HG02870 (cell line): ENCODE data around the gene FHIT.

Experiments used
- ATAC-seq: cut with Tn5 transposase; IDR thresholded peaks from one replicate; pipeline ENCODE4 v1.9.1; 2021; ENCODE audit warnings: mild to moderate bottlenecking, moderate library complexity; ENCODE audit not compliant: unreplicated experiment

FHIT gene

DNA sequence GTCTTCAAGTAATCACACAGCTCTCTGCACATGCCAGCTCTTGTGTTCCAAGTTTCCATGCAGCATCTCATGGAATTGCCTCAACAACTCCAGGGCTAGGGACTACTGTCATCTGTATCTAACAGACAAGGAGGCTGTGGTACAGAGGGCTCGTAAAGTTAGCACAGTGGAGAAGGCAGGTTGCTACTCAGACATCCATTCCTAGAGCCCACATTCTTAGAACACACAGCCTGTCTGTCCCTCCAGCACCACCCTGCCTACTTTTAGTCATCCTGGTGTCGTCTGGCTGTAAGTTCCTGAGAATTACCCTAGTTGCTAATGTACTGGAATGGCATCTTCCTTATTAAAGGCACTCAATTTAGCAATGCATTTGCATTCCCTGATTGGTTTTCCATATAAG, 862.5 kb downstream of the FHIT start:
- no peak for ATAC-seq

DNA sequence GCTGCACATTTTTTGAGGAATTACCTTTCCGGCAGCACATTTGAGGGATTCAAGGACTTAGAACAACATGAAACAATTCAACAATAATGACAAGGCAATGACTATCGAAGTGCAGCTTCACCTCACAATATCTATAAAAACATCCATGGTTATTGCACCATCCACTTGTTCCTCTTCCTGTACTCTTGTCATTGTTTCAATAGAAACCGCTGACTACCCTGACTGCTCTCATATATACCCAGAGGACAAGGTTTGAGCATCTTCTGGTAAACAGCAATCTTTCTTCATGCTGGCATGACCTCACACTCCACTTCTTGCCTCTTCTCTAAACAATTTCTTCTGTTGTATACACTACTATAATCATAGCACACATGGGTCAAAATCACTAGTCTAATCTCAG, 864.9 kb downstream of the FHIT start:
- no peak for ATAC-seq

DNA sequence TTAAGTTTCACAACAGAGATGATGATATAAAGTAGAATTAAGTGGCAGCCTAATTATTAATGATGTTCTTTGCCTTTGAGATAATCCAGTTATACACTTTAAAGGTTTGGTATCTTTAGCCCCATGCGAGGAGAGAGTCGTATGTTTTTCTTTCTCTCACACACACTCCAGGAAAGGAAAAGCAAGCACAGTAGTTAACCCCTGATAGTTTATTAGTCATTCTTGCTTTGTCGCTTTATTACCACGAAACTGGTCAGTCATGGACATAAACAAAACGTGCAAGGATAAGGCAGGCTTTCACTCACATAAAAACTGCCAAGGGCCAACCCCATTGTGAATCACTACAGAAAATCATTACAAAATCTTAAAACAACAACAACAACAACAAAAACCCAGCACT, 866.9 kb downstream of the FHIT start:
- ATAC-seq = no peak

DNA sequence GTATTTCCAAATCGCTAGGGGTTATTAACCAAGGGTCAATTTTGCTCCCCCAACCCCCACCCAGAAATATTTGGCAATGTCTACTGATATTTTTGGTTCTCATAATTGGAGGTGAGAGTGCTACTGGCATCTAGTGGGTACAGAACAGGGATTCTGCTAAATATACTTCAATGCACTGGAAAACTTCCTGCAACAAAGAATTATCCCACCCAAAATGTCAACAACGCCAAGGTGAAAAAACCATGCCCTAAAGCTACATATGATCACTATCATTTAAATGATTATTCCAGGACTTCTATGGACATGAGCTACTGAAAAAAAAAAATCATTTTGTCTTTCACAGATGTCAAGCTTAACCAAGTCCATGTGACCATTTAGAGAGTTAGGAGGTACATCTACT, 867.9 kb downstream of the FHIT start:
- no peak for ATAC-seq

DNA sequence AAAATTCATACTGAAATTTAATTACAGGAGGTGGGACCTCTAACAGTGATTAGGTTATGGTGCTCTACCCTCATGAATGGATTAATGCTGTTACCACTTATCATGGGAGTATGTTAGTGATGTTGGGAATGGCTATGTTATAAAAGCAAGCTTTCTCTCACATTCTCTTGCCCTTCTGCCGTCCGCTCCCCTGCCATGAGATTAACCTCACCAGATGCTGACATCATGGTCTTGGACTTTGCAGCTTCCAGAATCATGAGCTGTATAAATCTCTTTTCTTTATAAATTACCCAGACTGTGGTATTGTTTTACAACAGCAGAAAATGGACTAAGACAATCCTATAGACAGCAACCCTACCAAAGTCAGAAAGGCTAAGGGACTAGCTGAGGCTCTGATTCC, 884.8 kb downstream of the FHIT start:
- no peak for ATAC-seq

DNA sequence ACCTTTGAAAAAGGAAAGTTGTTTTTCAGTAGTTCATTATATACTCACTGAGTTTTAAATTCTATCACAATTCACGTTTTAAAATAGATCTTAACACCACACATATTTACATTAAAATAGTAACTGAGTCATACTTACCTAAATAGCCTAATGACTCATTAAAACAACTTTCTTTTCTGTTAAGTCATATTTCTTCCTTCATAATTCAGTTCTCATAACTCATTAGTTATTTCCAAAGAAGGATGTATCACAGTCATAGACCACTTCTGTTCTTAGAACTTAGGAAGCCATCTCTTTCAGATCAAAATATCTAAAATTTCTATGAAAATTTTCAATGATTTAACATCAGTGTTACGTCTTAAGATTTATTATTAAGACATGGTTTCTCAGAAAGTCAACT, 885.9 kb downstream of the FHIT start:
- ATAC-seq = no peak

DNA sequence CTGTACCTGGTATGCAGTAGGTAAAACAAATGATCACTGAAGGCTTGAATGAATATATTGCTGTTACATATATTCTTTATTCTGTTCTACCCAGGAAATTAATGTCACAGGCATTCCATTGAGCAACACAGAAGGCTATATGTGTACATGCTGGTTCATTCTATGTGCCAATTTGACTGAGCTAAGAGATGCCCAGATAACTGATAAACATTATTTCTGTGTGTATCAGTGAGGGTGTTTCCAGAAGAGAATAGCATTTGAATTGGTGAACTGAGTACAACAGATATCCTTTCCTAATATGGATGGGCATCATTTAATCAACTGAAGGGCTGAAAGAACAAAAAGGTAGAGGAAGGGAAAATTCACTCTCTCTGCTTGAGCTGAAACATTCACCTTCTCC, 886.8 kb downstream of the FHIT start:
- ATAC-seq = no peak

DNA sequence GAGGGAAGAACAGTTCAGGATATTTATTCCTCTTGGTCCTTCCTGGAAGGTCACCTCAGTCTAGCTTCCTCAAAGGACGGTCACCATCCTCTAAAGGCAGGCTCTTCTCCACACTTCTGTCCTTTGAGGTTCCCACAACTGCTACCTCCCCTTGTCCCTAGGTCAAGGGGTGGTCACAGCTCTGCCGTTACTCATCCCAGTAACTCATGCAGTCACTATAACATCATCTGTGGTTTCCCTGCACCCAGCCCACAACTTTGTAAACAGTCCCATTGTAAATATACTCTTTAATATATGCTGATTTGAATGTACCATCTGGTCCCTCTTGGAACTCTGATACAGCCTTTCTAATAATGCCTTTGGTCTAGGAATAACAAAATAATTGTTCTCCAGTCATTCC, 887.4 kb downstream of the FHIT start:
- no peak for ATAC-seq

DNA sequence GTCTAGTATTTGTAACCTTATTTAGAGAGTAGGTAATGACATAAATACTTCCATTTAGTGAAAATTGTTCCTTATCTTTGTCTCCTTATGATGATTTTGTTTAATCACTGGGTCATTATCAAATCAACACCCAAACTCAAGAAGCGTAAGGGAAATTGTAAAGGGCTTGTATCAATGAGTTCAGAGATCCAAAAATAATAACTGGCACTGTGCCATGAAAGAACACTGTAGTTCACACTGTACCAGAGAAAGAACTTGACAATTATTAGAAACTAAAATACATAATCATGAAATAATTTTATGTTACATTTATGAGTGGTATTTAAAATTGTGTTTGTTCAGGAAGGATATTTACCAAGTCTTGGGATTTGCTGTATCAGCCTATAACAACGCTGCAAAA, 895.4 kb downstream of the FHIT start:
- no peak for ATAC-seq

DNA sequence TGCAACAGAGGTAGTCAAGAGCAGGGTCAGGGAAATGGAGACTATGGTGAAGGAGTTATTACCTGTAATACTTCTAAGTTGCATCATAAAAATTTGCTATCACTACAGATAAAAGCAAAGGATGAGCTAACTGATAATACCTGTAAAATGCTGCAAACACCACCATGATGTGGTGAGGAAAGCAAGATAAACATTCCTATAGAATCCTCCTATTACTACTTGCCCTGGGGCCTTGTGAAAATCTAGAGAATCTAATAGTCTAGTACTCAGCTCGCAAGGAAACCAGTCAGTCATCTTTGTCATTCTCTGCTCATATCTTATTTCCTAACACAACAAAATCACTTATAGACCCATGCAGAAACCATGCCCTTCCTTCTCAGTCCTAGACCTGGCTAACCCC, 899.8 kb downstream of the FHIT start:
- no peak for ATAC-seq

DNA sequence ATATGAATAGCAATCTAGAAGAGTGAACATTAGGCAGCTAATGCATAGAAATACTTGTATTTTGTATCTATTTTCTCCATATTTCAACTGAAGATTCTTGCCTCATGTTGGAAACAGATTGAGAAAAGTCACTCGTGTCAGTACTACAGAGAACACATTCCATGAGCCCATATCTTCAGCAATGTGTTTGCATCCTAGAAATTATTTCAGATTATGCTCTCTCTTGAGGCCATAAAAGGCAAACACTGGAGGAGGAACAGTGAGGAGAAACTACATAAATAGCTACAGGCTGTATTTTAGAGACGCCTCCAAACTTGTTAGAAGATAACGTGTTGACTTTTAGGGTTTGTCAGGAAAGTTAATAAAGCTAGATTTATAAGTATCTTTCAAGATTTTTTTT, 906.9 kb downstream of the FHIT start:
- no peak for ATAC-seq

DNA sequence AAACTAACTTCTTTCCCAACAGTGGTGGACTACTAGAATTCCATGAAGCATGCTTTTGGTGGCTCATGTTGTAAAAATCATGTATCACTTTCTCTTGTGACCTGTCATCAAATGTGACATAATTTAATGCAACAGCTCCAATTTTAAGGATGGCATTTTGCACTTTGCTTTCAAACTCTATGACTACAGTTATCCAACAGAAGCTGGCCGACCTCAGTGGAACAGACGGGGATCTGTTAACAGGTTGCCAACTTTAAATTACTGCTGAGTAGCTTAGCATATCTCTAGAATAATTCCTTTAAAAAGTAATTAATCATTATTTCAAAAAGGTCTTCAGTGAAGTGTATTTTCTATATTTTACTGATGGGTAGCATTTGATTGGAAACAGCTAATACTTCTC, 907.4 kb downstream of the FHIT start:
- no peak for ATAC-seq

DNA sequence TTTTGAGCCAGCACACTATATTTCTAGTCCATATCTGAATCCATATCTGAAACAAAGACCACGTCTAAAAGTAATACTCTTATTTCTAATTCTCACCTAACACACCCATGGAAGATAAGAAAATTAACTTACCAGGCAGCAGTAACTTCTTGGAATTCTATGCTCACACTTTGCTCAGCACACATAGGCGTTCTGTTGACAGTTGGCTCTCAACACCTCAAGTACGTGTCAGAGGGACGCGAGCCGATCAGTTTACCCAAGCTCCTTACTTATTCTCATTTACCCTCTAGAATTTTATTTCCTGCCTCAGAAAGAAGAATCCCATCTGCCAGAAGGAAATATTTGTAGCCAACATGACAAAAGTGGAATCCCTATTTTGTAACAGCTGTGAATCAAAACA, 911.9 kb downstream of the FHIT start:
- no peak for ATAC-seq

DNA sequence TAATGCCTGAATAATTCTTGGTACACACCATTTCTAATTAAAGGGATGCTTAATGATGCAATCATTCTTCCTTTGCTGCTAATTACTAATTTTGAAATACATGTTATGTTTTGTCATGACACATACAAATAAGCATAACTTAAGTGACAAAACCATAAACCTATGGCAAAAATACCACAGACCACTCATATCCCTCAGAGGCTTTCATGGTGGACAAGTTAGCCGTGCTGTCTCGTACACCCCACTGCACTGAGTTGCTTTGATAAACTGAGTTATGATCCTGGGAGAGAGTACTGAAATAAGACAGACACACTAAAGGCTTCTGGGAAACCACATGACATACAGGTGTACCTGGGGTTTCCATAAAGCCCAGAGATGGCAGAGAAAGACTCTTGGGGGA, 913.8 kb downstream of the FHIT start:
- no peak for ATAC-seq

DNA sequence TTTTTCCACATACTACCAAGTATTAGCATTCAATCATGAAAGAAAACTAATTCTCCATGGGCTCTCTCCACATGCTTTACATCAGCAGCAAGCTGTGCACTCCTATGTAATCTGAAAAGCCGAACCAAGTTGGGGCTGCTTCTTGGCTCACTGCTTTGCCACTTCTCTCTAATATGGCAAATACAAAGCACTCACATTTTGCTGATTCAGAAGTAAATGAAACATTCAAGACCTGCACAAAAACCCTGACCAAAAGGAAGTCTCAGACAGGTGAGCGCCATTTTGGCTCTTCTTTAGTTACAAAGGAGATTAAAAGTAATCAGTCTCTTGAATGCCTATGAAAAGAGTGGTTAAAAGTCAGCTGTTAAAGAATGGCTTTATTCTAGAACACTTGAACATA, 915.2 kb downstream of the FHIT start:
- ATAC-seq = no peak

DNA sequence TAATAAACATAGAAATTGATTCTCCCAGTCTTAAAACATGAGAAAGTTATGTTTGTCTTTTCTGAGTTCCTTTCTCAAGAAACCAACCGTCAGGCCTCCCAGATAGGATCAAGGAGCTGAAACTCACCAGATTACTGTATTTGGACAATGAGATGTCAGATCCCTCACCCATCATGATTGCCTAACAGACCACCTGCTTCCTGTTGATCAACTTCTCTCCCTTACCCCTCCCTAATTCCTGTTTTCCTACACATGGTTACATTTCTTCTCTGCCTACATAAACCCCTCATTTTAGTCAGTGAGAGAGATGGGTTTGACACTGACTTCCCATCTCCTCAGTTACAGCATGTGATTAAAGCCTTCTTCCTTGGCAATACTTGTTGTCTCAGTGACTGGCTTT, 917.5 kb downstream of the FHIT start:
- no peak for ATAC-seq

DNA sequence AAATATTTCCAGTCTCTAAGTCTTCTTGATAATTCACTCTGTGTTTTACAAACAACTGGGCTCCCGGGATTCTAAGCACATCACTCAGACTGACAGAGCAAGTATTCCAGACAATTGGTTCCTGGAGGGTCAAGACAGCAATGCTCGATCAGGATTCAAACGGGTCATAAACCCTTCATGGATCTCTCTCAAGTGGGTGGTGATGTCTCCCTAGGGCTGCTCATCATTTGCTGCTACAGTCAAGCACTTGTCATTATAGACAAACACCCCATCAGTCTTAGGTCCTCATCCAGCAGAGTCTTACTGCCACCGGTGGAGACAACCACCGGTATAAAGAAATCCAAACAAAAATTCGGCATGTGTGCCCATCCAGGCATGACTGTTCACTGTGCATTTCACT, 921.1 kb downstream of the FHIT start:
- no peak for ATAC-seq

DNA sequence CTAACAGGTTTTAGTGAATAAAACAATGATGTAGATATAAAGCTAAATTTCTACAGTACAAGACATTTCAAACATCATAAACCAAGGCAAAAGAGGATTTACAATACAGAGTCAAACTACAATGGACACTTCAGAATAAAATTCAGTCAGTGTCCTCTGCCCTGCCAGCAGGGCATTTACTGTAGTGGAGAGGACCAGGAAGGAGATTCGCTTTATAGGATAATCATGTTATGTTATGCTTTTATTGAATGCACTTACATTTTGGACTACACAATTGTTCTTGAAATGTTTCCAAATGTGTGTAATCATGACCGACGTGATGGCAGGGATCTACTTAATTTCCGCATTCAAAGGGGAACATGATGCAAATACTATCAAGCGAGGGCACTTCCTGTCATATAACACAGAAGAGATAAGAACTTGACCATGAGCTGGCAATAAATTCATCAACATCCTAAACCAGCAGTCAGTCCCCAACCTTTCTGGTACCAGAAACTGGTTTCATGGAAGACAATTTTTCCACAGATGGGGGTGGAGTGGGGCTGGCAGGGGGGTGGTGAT, 925.6 kb downstream of the FHIT start:
- no peak for ATAC-seq

DNA sequence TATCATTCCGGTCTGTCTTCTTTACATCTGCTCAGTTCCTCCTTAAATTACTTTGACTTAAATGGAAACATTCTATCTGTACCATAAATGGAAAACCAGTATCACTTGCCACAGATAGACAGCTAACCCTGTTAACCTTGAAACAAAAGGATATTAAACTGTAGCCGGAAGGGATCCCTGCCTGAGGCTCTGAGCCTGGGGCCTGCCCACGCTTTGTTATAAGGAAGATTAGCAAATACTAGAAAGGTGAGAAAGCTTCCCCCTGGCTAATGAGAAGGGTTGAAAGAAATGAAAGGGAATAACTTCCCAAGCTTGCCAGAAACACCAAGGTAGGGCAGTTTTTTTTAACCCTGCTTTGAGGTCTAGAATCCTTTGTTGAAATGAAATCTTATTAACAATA, 927.6 kb downstream of the FHIT start:
- ATAC-seq = no peak

DNA sequence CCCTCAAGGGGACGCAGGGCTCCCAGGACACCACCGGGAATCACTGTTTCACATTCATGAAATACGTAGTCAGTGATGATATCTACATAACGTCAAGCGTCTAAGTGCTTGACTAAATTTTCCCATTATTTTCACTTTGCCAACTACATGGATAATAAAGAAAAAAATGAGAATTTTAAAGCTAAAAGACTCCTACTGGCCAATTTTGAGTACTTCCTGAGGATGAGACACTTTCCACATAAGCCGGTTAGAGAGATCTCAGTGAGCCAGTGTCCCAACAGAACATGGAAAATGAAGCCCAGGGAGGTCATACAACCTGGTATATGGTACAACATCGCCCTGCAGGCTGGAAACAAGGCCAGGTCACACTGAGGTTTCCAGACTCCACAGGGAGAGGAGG, 928.1 kb downstream of the FHIT start:
- ATAC-seq = no peak

DNA sequence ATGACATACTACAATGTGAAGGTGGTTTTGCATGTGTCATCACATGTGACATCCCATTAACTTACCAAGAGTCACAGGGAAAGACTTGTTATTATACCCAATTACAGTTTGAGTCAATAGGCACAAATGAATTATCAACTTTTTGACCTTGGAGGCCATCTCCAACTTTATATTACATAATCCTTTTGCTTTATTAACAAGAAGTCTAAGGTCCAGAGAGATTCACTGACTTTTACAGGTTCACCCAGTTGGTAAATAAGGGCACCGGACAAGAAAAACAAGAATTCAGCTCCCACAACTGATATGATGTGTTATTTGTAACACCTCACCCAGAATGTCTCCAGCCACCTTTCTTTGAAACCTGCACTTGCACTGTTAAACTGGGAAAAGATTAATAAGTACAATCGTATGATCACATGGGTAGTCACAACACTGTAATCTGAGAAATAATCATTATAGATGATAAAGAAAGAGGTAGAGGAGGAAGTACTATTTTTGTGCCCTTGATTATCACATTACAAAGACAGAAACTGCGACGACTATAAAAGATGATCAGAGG, 928.9 kb downstream of the FHIT start:
- no peak for ATAC-seq

DNA sequence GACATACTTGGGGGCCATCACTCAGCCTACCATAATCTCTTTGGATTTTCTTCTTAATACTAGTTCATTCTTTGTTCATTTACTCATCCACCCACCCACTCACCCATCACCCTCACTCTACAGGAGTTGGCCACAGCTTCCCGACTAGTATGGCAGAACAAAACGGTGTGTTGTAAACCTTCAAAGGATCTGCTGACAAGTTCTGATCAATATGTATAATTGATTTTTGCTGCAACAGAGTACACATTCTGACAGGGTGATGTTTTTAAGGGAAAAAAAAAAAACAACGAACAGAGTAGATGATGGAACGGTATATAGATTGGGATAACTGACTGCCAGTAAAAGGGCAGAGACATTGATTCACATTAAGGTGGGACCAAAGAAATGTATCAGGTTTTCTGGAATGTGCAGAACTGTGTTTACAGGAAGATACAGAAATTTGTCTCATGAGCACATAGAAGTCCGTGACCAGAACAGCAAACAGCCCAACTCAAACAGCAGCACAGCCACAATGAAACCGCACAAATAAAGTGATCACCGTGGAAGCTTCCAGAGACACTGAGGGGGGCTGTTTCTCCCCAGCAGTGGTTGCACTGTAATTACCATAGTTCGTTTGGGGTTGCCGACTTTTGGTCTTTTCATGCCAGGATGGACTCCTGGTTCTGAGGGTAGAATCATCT, 931.9 kb downstream of the FHIT start:
- ATAC-seq = no peak
